ENCODE results near the gene EPB41L4B.

Gene EPB41L4B

DNA sequence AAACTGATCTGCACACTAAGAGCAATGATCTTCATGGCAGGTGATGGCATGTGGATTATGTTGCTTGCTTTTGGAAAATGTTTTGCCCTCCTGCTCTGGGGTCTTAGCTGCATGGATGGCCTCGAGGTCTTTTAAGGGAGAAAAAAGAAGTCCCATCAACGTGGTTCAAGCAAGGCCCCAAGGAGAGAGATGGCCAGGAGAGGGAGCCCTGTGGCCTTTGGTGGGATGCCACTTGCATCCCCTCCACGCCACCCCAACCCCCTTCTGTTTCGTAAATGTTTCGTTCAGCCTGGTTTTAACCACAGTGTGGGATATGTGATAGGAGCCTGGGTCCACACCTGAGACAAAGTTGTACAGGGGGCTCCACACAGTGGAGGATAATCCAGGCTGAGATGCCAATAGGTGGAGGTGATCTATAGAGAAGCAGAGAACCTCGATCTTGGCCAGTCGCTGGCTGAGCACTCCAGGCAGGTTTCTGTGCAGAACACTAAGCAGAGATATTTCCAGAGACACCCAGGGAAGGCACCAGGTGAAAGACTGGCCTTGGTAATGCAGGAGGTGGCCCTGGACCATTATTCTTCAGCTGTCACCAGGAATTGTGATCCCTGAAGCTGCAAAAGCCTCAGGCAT lies 128.0 kb downstream of the EPB41L4B start:
- DNase-seq, result no peak

DNA sequence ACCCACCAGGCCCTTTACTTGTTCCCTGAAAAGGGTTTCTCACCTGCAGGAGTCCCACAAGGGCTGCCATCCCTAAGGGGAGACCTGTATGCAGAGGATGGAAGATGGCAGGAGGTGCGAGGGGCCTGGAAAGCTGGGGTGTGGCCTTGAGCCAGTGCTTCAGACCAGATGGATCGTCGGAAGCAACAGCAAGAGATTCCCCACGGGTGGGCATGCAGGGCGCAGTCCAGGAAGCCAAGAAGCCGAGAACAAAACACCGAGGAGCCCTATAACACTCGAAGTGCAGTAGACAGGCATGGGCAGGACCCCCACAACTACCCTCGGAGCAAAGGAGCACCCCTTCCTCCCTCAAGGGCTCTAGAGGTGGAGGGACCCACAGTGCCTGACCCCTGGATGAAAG lies 129.1 kb downstream of the EPB41L4B start:
- DNase-seq, result no peak

GRCh38 chr9:109190151-109190550 lies 130.7 kb downstream of the EPB41L4B start:
- DNase-seq, result no peak

DNA sequence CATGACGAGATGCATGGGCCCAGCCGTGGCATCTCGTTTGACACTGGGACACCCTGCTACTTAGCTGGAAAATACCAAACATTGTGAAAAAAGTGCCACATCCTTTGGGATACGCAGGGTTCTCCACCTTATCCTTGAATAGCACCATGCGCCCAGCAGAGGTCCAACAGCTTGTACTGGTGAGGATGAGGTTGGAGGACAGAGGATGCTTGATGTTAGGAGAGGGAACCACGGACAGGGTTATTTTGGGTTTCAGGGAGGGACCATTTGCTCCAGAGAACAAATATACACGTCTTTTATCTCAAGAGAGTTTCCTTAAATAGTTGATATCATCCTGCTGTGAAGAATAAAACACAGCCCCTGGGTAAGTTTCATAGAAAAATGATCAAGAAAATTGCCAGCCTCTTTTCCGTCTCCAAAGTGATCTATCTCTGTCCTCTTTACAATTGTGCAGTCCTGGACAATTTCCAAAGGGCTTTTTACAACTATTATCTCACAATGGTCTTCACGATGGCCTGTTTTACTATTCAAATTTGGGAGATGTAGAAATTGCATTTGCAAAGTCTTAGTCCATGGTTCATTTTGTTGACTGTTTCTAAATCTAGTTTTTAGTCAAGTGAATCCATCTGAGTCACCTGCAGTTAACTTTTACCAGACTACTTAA lies 133.9 kb downstream of the EPB41L4B start:
- DNase-seq, result no peak

DNA sequence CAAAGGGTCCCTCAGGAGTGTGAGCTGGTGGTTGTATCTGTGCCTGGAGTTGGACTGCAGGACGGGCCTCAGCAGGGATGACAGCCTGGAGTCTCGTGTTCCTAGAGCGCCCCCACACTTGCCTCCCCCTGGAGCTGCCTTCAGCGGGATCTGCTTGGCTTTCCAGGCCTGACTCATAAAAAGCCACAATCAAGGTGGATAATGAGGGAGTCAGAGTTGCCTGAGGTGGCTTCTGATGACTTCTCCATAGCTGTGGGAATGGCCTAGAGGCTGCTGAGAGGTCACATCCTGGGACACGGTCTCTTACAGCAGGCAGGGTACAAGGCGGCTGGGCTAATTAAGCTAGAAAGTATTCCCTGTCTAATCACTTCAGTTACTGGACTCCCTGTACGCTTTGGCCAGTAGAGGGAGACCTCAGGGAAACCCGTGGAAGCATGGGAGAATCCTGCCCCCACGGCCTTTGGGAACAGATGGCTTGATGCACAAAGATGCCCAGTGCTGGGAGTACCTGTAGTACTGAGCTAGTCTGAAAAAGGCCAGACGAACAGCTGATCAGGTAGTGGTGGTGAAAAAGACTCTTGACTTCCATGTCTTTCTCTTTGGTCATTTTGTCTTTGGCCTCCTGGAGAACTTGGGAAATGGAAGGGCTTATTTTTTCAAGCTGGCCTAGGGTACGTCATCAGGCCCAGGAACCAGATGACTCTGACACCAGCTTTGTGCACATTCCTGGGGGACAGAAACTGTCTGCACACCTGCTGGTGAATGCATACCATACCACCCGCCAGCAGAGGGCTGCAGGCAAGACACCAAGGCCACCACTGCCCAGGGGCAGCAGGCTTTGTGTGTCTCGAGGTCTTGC lies 137.7 kb downstream of the EPB41L4B start:
- DNase-seq, result no peak

DNA sequence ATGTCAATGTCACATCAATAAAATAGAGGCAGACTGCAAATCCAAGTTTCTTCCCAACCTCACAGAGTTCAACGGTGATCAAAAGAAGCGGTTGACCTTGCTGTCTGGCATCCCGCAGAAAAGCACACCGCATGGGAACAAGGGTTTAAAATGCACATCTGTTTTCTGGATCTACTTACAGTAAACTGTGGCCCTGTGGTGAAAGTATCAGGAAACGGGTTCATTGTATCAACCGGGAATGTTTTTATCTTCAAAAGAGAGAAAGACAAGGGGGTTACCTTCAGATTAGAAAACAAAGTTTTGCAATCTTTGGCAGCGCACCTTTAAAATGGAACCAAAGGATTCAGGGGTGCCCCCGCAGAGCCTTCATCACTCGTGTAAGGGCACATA lies 138.3 kb downstream of the EPB41L4B start:
- DNase-seq, result no peak

GRCh38 chr9:109181284-109181683 lies 139.6 kb downstream of the EPB41L4B start:
- DNase-seq, result peak in 1 of 2 experiments; percentile 8

- DNase-seq, result no peak
Measured at GRCh38 chr9:109179801-109180523, 140.9 kb downstream of the EPB41L4B start.

DNA sequence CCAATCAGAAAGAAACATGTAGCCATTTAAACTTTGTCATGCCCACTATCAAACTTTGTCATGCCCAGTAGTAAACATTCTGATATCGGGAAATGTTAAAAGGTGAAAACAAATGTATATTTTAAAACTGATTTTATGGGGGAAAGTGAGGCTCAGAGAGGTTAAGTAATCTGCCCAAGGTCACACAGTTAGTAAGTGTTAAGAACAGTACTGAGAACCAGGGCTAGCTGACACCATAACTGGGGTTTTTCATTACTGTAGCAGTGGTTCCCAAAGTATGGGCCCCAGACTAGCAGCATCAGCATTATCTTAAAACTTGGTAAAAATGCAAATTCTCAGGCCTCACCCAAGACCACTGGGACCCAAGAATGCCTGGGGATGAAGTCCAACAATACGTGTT lies 143.9 kb downstream of the EPB41L4B start:
- DNase-seq, result no peak

DNA sequence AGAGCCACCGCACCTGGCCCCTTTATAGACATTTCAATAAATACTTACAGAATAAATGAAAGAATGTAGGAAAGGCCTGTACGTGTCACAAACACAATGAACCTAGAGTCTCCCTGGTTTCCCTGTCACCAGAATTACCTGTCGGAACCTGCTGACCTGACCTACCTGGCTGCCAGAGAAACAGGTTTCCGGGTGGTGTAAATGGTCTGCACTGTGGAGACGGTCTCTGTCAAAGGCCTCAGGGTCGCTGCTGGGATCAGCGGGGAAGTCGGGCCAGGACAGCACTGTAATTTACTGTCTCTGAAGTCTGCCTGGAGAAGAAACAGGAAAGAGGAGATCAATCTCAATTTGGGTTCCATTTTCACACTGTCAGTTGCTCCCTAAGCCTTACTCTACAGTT lies 144.5 kb downstream of the EPB41L4B start:
- no peak for DNase-seq

GRCh38 chr9:109172935-109173334 lies 147.9 kb downstream of the EPB41L4B start:
- DNase-seq, result no peak

DNA sequence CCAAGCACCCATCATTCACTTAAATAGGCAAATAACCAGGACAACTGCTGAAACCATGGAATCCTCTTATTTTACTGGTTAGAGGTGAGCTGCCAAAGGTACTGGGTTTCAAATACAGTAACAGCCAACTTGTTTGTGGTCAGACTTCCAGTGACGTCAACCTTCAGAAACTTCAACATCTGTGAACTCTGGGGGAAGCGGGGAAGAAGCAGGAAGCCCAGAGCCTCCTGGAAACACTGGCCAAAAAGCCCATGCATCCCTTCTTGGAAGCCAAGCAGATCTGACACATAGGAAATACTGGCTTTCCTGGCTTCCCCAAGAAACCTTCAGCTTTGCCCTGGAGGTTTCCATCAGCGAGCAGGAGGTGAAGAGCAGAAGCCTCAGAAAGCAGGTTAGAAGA lies 148.9 kb downstream of the EPB41L4B start:
- no peak for DNase-seq

- DNase-seq, result no peak
Measured at GRCh38 chr9:109168170-109168569, 152.7 kb downstream of the EPB41L4B start.

DNA sequence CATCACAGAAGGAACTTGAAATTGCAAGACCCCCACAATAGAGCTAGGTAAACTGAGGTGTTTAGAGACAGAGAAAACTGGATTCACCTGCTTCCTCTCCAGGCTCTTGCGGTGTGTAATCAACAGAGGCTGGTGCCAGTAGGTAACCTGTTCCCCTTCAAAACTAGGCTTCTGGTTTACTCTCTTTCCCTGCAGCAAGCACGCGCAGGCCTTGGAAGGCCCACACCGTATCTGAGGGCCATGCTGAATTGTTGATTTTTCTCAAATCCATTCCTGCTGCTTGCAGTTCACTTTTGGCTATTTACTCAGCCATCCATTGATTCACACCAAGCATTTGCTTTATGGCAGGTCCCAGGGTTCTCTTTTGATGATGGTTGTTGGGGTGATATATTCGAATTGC lies 153.1 kb downstream of the EPB41L4B start:
- DNase-seq, result no peak

- no peak for DNase-seq
Measured at GRCh38 chr9:109166771-109167601, 153.9 kb downstream of the EPB41L4B start, which contains the start of gene FRRS1L. Gene FRRS1L (minus strand): TSS chr9:109167249. CDS start chr9:109167138, 111 bp downstream.

DNA sequence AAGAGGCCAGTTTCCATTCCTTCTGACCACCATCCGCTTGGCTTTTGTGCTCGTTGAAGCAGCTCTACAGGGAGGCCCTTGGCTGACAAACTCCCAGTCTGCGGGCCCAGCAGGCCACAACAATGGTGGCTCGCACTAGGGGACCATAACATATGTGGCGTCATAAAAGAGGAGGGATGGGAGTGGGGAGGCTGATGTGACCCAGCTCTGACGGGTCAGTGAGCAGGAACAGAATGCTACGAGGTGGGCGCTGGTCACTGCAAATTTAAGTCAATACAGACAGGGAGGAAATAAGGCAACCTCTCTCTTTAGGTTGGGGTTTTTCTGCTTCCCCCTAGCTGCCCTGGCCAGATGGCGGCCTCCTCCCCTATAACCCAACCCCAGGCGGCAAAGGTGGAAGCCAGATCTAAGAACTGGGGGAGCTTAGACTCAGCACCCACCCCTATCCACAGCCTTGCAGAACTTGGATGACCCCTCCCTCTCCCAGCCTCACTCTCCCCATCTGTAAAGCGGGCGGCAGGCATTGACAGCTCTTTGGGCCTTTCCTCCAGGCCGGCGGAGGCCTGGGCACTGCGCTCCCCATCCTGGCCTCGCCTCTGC lies 154.6 kb downstream of the EPB41L4B start:
- DNase-seq, result no peak

DNA sequence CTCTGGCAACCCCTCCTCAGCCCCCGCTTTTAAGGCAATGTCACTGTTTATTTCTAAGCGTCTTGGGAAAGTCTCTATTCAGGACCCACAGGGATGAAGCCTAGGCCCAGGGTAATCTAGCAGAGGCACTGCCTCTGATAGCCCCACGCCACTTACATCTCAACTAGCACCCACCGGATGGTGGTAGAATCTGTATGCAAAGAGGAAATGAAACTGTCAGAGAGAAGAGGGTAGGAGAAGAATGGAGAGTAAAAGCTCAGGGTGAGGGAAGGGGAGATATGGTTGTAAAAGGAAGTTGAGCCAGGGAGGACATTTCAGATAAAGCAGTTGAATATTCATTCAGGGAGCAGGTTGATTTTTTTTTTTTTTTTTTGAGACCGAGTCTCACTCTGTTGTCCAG lies 156.8 kb downstream of the EPB41L4B start:
- no peak for DNase-seq

GRCh38 chr9:109163194-109163593 lies 157.7 kb downstream of the EPB41L4B start:
- DNase-seq, result no peak

DNA sequence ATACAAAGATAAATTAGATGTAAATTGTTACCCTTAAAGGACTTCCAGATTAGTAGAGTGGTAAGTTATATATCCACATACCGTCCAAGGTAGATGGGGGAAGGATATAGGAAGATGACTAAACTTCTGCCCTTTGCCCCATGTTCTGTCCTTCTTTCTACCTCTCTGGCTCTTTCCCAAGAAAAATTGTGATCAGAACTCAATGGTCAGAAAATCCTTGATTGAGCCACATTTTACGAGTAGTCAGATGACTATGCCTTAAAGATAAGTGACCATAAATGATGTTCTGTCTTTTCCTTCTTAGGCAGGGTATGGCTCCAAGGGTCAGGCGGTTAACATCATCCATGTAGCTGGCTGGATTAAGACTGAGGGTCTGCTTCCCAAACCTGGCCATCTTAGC lies 158.2 kb downstream of the EPB41L4B start:
- no peak for DNase-seq

DNA sequence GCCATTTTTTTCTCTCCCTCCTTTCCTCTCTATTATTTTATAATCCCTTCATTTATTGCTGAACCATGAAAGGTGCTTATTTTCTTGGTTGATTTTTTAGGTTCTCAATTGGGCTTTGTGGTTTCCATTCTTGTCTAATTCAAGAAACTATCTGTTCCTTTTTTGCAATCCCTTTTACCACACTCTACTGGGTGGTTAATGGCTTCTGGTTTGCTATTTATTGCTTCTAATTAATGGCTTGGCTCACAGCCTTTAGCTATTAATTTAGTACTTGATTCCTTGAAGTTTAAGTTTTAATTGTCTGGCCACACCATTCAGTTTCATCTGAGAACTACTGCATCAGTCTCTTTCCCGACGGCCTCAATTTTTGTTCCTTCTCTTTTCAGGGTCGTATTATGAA lies 159.4 kb downstream of the EPB41L4B start:
- DNase-seq, result no peak

DNA sequence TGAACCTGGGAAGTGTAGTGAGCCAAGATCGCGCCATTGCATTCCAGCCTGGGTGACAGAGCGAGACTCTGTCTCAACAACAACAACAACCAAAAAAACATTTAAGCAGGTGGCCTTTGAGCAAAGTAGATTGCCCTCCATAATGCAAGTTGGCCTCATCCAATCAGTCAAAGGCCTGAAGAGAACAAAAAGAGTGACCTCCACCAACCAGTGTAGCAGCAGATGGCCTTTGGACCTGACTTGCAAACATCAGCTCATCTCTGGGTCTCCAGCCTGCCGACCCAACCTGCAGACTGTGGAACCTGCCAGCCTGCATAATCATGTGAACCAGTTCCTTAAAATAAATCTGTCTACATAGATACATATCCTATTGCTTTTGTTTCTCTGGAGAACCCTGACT lies 161.3 kb downstream of the EPB41L4B start:
- no peak for DNase-seq

GRCh38 chr9:109158651-109159050 lies 162.2 kb downstream of the EPB41L4B start:
- no peak for DNase-seq
